Neural cell (in vitro differentiated cells): Measurements from ENCODE around the gene SPATS2L. TPM values are rescaled to one million over a fixed set of nuclear protein-coding genes. Genes with fewer than 3 reads are reported as not detected.

ENCODE experiments used
- H2AFZ ChIP-seq: fragments of 200-600, 300-800 bp; sonication (generic), shearing (Covaris generic); 2 replicates; pipeline ENCODE4 v1.6.0; 2014; ENCODE audit warnings: low read depth, mild to moderate bottlenecking, antibody characterized with exemption, low read length, moderate library complexity
- H3F3A ChIP-seq: fragments of 200-600 bp; shearing (Covaris generic); 2 replicates; pipeline ENCODE4 v1.6.1; 2016; ENCODE audit warnings: mild to moderate bottlenecking, moderate library complexity, mixed read lengths, antibody characterized with exemption, low read length; ENCODE audit not compliant: insufficient read depth, poor library complexity, severe bottlenecking
- H3K27ac ChIP-seq: fragments of 200-600, 300-800 bp; sonication (generic), shearing (Covaris generic); 2 replicates; pipeline ENCODE4 v1.5.1; 2014; ENCODE audit warnings: mild to moderate bottlenecking, low read length, moderate library complexity
- H3K27me3 ChIP-seq: fragments of 300-800, 200-600 bp; sonication (generic), shearing (Covaris generic); 2 replicates; pipeline ENCODE4 v1.6.0; 2014; ENCODE audit warnings: mild to moderate bottlenecking, low read depth, low read length, moderate library complexity; ENCODE audit not compliant: insufficient read depth
- H3K36me3 ChIP-seq: fragments of 300-800, 200-600 bp; sonication (generic), shearing (Covaris generic); 2 replicates; pipeline ENCODE4 v1.5.1; 2014; ENCODE audit warnings: mild to moderate bottlenecking, antibody characterized with exemption, low read length, moderate library complexity; ENCODE audit not compliant: insufficient read depth
- H3K4me2 ChIP-seq: fragments of 300-800, 200-600 bp; sonication (generic), shearing (Covaris generic); 2 replicates; pipeline ENCODE4 v1.6.0; 2014; ENCODE audit warnings: mild to moderate bottlenecking, low read length
- H3K4me3 ChIP-seq: fragments of 300-800, 200-600 bp; sonication (generic), shearing (Covaris generic); 2 replicates; pipeline ENCODE4 v1.5.1; 2014; ENCODE audit warnings: mild to moderate bottlenecking, low read length, moderate library complexity
- H3K79me2 ChIP-seq: fragments of 200-600 bp; shearing (Covaris generic); replicated peaks from 2 replicates; pipeline ENCODE4 v1.6.0; 2014; ENCODE audit warnings: mild to moderate bottlenecking, low read length, moderate library complexity; ENCODE audit not compliant: insufficient read depth
- H3K9ac ChIP-seq: fragments of 300-800, 200-600 bp; sonication (generic), shearing (Covaris generic); 2 replicates; pipeline ENCODE4 v1.6.1; 2016; ENCODE audit warnings: mild to moderate bottlenecking, low read length, mixed read lengths
- H3K9me2 ChIP-seq: fragments of 200-600 bp; shearing (Covaris generic); 2 replicates; pipeline ENCODE4 v1.6.1; 2016; ENCODE audit warnings: mild to moderate bottlenecking, low read length, mixed read lengths; ENCODE audit not compliant: insufficient read depth
- H3K9me3 ChIP-seq: fragments of 200-600, 300-800 bp; sonication (generic), shearing (Covaris generic); 2 replicates; pipeline ENCODE4 v1.6.1; 2016; ENCODE audit warnings: mild to moderate bottlenecking, mixed run types, low read length, moderate library complexity, mixed read lengths
- H4K20me1 ChIP-seq: fragments of 200-600 bp; shearing (Covaris generic); 2 replicates; pipeline ENCODE4 v1.6.1; 2016; ENCODE audit warnings: mild to moderate bottlenecking, mixed run types; ENCODE audit not compliant: insufficient read depth
- EP300 ChIP-seq: fragments of 450-650 bp; conservative IDR thresholded peaks from 2 replicates; pipeline ENCODE4 v1.6.1; 2014; ENCODE audit warnings: antibody characterized with exemption, mild to moderate bottlenecking, moderate library complexity; ENCODE audit not compliant: poor library complexity, severe bottlenecking
- EZH2 ChIP-seq: fragments of 200-600, 300-800 bp; shearing (Covaris generic), sonication (generic); IDR thresholded peaks from 2 replicates; pipeline ENCODE4 v1.6.1; 2014; ENCODE audit warnings: antibody characterized with exemption, low read length, borderline replicate concordance, mild to moderate bottlenecking; ENCODE audit not compliant: insufficient read depth, poor library complexity, severe bottlenecking
- MXI1 ChIP-seq: fragments of 450-650 bp; conservative IDR thresholded peaks from 2 replicates; pipeline ENCODE4 v1.6.1; 2014; ENCODE audit warnings: antibody characterized with exemption, mild to moderate bottlenecking; ENCODE audit not compliant: poor library complexity, severe bottlenecking
- POLR2AphosphoS5 ChIP-seq: IDR thresholded peaks from 2 replicates; pipeline ENCODE4 v1.6.1; 2012
- RAD21 ChIP-seq: fragments of 450-650 bp; conservative IDR thresholded peaks from 2 replicates; pipeline ENCODE4 v1.6.1; 2014; ENCODE audit warnings: antibody characterized with exemption, mild to moderate bottlenecking, moderate library complexity
- SMC3 ChIP-seq: fragments of 450-650 bp; conservative IDR thresholded peaks from 2 replicates; pipeline ENCODE4 v1.6.1; 2014; ENCODE audit warnings: antibody characterized with exemption, mild to moderate bottlenecking, moderate library complexity; ENCODE audit not compliant: poor library complexity
- TAF1 ChIP-seq: IDR thresholded peaks from 2 replicates; pipeline ENCODE4 v1.6.1; 2012; ENCODE audit warnings: low read depth
- polyA plus RNA-seq: library from polyadenylated mRNA; depleted of rRNA; stranded (reverse); fragments of >200 nt; gene quantifications from 2 replicates; pipeline ENCODE4 v1.2.3, GENCODE V29; 2014
- TF ChIP-seq, protein P1 (sequence below): IDR thresholded peaks from 2 replicates; pipeline ENCODE4 v1.6.1; 2012; ENCODE audit warnings: borderline replicate concordance
- TF ChIP-seq, protein P2 (sequence below): fragments of 450-650 bp; IDR thresholded peaks from 2 replicates; pipeline ENCODE4 v1.5.1; 2014; ENCODE audit warnings: antibody characterized with exemption, mild to moderate bottlenecking, moderate library complexity; ENCODE audit not compliant: poor library complexity, severe bottlenecking

Gene SPATS2L
- polyA plus RNA-seq, 1 donor from 2014 or later, result 8.5 TPM

DNA sequence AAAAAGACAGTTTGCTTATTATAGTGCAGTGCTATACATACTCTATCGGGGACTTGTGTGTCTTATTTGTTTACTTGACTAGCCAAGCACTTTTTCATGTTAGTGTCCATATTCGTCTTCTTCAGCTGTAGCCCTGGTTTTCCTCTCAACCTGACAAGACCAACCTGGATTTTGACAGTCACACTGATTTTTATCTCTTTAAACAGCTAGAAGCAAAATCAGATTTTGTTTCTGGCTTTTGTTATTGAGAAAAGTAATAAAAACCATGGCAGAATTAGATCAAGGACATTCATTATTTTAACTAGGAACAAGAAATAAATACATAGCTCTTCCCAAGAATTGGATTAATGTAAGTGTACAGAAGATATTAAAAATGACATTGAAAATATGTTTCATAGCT lies 56.8 kb downstream of the SPATS2L start:
- Histone ChIP-seq H3K9ac (no peak overlapping the region), H3K4me2 (no peak overlapping the region), H3K9me3 (no peaks in the 10 kb centered on the region), H3K79me2 (no peaks in the 10 kb centered on the region), H3K9me2 (no peaks in the 10 kb centered on the region), H3K4me3 (no peak overlapping the region), H3K27ac (no peak overlapping the region), H3K27me3 (no peaks in the 10 kb centered on the region), H3F3A (no peaks in the 10 kb centered on the region), H2AFZ (no peak overlapping the region), H3K36me3 (no peaks in the 10 kb centered on the region), H4K20me1 (no peaks in the 10 kb centered on the region)
- TF ChIP-seq MXI1 (no peak), EZH2 (no peak), POLR2AphosphoS5 (no peak), RAD21 (no peak), EP300 (no peak), TAF1 (no peak), SMC3 (no peak)
- TF ChIP-seq, protein P1, sequence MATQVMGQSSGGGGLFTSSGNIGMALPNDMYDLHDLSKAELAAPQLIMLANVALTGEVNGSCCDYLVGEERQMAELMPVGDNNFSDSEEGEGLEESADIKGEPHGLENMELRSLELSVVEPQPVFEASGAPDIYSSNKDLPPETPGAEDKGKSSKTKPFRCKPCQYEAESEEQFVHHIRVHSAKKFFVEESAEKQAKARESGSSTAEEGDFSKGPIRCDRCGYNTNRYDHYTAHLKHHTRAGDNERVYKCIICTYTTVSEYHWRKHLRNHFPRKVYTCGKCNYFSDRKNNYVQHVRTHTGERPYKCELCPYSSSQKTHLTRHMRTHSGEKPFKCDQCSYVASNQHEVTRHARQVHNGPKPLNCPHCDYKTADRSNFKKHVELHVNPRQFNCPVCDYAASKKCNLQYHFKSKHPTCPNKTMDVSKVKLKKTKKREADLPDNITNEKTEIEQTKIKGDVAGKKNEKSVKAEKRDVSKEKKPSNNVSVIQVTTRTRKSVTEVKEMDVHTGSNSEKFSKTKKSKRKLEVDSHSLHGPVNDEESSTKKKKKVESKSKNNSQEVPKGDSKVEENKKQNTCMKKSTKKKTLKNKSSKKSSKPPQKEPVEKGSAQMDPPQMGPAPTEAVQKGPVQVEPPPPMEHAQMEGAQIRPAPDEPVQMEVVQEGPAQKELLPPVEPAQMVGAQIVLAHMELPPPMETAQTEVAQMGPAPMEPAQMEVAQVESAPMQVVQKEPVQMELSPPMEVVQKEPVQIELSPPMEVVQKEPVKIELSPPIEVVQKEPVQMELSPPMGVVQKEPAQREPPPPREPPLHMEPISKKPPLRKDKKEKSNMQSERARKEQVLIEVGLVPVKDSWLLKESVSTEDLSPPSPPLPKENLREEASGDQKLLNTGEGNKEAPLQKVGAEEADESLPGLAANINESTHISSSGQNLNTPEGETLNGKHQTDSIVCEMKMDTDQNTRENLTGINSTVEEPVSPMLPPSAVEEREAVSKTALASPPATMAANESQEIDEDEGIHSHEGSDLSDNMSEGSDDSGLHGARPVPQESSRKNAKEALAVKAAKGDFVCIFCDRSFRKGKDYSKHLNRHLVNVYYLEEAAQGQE, result no peak
- TF ChIP-seq, protein P2, sequence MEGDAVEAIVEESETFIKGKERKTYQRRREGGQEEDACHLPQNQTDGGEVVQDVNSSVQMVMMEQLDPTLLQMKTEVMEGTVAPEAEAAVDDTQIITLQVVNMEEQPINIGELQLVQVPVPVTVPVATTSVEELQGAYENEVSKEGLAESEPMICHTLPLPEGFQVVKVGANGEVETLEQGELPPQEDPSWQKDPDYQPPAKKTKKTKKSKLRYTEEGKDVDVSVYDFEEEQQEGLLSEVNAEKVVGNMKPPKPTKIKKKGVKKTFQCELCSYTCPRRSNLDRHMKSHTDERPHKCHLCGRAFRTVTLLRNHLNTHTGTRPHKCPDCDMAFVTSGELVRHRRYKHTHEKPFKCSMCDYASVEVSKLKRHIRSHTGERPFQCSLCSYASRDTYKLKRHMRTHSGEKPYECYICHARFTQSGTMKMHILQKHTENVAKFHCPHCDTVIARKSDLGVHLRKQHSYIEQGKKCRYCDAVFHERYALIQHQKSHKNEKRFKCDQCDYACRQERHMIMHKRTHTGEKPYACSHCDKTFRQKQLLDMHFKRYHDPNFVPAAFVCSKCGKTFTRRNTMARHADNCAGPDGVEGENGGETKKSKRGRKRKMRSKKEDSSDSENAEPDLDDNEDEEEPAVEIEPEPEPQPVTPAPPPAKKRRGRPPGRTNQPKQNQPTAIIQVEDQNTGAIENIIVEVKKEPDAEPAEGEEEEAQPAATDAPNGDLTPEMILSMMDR, result no peak

DNA sequence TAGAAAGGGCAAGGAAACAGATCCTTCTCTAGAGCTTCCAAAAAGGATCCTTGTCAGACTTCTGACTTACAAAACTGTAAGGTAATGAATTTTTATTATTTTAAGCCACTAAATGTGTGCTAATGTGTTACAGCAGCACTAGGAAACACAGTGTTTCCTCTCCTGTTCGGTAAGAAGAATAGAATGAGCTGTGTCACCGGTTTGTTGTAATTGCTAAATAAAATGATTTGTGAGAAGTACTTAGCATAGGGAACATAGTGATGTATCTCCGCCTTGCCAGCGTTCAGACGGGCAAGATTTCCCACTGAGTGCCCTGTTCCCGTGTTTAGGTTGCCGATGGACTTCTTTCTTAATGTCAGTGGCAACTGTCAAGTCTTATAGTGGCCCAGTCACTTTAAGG lies 57.6 kb downstream of the SPATS2L start:
- Histone ChIP-seq H3K36me3 (no peaks in the 10 kb centered on the region), H3K9me2 (no peaks in the 10 kb centered on the region), H3K9me3 (no peaks in the 10 kb centered on the region), H3K4me3 (no peak overlapping the region), H3K4me2 (no peak overlapping the region), H3F3A (no peaks in the 10 kb centered on the region), H3K9ac (no peak overlapping the region), H4K20me1 (no peaks in the 10 kb centered on the region), H3K27ac (no peak overlapping the region), H3K27me3 (no peaks in the 10 kb centered on the region), H3K79me2 (no peaks in the 10 kb centered on the region), H2AFZ (no peak overlapping the region)
- no peak for TF ChIP-seq POLR2AphosphoS5
- no peak for TF ChIP-seq TAF1
- no peak for TF ChIP-seq RAD21
- TF ChIP-seq, protein P2, result no peak
- no peak for TF ChIP-seq EZH2
- no peak for TF ChIP-seq MXI1
- TF ChIP-seq, protein P1, result no peak
- no peak for TF ChIP-seq EP300
- no peak for TF ChIP-seq SMC3
